Right forelimb (tissue), 1 donor: ENCODE measurements around the gene BPGM.

ENCODE experiments used
- DNase-seq: peaks from one replicate; pipeline ENCODE4 v3.0.0-alpha.2; 2018

The BPGM gene

GRCh38 chr7:134699021-134699818, 52.6 kb downstream of the BPGM start:
- DNase-seq: no peak

DNA sequence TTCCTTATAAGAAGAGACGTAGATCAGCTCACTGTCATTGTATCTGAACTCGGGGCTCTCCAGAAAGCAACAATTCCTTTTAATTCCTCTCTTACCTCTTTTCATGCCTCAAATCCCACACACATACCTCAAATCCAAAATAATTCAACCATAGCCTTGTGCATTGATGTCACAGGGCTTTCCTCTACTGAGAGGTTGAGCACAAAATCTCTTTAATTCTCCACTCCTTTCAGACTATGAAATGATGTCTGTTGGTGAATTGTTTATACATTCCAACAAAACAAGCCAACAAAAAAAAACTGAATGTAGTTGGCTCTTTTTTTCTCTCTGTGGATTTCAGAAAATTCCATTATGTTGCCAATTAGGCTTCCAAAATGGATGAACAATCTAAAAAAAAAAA, 53.2 kb downstream of the BPGM start:
- no peak for DNase-seq

DNA sequence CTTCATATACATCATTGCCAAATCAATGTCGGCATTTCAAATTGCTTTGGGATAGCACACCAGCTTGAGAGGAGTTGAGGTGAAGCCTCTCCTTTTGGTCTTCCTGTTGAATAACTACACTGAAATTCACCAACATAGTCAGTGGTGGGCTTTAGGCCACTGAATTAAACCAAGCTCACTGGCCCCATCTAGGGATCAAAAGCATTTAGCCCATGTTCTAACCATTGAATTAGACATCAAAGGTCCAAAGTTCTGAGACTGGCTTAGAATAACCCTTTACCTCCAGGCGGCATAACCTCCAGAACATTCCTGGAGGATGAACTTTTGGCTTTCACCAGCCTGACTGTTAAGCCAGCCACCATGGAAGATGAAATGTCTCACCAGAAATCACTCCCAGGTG, 54.6 kb downstream of the BPGM start:
- no peak for DNase-seq

DNA sequence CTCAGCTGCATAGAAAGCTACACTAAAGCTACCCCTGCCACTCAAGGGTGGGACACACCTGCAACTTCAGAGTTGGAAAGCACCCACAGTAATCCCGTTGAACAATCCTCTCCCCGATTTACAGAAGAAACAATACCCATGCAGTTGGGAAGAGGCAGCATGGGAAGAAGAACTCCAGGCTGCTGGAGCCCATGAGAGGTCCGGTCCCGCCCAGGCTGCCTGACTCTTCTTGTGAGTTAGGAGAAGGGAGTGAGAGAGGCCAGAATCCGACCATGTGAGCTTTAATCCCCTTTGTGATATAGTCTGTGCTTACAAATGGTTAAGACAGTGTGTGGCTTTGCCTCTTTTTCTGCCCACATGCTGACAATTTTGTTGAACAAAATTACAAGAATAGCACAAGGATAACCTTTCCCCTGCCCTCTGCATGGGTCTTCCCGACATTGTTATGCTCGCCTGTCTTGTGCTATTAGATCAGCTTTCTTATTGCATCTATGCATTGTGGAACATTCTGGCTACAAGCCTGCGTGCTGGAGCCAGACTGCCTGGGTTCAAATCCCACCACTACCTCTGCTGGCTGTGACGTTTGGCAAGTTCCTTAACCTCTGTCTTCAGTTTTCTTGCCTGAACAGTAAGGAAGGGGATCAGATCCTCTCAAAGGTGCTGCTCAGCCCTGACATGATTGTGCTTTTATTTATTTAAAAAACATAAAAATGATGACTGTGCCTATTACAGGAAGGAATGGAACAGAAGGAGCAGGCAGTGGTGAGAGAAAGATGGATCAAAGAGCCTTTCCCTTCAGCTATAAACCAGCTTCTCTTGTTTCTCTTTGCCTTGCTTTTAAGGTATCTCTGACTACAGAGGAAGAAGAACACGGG, 56.0 kb downstream of the BPGM start:
- DNase-seq: no peak

DNA sequence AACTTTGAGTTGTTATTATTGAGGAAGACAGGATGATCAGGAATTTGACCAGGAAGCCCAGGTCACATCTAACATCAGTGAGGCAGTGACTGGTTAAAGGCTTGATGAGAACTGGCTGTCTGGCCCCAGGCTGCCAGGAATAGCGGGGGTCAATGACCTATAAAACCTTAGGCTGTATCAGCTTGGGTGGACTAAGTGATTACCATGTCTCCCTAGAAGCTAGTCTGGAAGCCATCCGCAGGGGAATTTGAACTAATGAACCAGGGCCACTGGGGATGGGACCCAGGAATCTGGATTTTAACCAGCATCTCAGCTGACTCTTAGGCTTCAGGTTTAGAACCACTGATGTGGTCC, 56.6 kb downstream of the BPGM start:
- DNase-seq: no peak

- DNase-seq: no peak
Observed at GRCh38 chr7:134703782-134704181, 57.1 kb downstream of the BPGM start.

- DNase-seq: no peak
Observed at GRCh38 chr7:134704827-134705226, 58.2 kb downstream of the BPGM start.

- DNase-seq: no peak
Observed at GRCh38 chr7:134705716-134706115, 59.1 kb downstream of the BPGM start.

- no peak for DNase-seq
Observed at GRCh38 chr7:134706468-134706867, 59.8 kb downstream of the BPGM start.

GRCh38 chr7:134707663-134708378, 61.2 kb downstream of the BPGM start:
- DNase-seq: no peak

DNA sequence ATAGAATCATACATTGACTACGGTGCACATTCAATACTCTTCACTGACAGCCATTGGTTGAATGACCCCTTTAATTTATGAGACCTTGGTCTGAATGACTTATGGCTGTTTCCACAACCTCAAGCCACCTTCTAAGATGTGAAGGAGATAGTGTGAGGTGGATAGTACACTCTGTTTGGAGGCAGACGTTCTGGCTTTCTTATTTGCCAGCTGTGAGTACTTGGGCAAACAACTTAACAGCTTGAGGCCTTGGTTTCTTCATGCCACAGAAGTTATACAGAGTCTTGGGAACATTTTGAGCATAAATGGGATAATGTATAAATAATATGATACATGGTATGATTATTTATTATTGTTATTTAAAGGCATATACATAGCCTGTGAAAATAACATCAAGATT, 62.0 kb downstream of the BPGM start:
- DNase-seq: no peak

GRCh38 chr7:134709197-134709596, 62.5 kb downstream of the BPGM start:
- no peak for DNase-seq

GRCh38 chr7:134710511-134710853, 63.8 kb downstream of the BPGM start:
- DNase-seq: no peak

GRCh38 chr7:134710854-134711624, 64.4 kb downstream of the BPGM start:
- no peak for DNase-seq

DNA sequence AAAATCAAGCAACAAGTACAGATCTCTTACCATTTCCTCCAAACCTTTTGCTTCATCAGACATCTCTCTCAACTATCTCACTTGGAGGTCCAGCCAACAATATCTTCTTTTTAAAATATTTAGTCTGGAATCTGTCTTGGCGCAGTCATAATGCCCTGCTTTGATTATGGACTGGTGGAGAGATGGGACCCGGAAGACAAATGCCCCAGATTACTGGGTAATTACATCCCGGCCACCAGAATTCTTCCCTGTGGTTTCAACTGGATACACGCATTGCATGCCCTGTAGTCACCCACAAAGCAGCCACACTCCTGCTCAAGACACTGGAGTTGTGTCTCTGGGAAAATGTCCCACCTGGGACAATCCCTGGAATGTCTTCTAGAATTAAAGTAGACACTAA, 65.5 kb downstream of the BPGM start:
- no peak for DNase-seq

- DNase-seq: no peak
Observed at GRCh38 chr7:134714470-134715205, 68.0 kb downstream of the BPGM start.

DNA sequence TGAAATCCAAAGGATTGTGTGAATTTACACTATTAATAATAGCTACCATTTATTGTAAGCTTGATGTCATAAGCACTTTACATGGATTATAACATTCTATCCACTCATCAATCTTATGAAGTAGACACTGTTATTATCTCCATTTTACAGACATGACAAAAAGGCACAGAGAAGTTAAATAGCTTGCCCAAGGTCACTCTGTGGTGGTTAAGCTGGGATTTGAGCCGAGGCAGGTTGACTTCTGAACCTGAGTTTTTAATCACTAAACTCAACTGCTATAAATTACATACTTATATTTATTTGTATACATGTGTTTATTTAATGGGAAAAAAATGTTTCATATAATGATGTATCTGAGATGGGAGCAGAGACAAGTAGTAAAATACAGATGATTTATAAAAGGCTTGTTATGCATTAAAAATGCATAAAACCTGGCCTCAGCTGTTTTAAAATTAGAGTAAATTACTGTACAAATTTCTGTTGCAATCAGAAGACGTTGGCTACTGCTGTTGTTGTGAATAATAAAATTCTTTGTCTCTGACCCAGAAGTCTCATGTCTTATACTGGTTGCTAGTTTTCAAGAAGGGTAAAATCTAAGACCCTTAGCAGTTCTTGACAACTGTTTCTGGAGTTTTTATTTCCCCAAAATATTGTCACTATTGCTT, 71.7 kb downstream of the BPGM start:
- DNase-seq: no peak

GRCh38 chr7:134720091-134720935, 73.7 kb downstream of the BPGM start:
- no peak for DNase-seq

DNA sequence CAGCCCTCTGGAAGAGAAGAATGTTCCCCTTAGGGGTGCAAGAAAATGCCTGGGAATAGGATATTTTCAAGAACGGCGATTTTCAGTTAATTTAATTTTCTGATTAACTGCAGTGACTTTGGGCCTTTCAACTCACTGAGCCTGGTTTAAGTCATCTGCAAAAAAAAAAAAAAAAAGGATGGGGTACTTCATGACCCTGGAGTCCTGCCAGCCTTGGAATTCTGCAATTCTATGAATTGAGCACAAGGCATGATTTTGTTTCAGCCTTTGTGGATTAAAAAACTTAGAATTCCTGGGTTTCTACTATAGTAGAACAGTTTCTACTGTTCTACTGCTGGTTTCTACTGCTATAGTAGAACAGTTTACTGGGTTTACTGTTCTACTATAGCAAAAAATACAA, 74.5 kb downstream of the BPGM start:
- no peak for DNase-seq

- no peak for DNase-seq
Observed at GRCh38 chr7:134722786-134723322, 76.2 kb downstream of the BPGM start.
